HL-60 (cell line): ENCODE results near the gene CEP20.

Experiments used
- GABPA ChIP-seq: IDR thresholded peaks from 2 replicates; pipeline ENCODE4 v1.6.1; 2012; ENCODE audit warnings: low read depth
- POLR2AphosphoS5 ChIP-seq: IDR thresholded peaks from 2 replicates; pipeline ENCODE4 v1.6.1; 2012; ENCODE audit warnings: low read depth
- TF ChIP-seq, protein P1 (sequence below): IDR thresholded peaks from one replicate; pipeline ENCODE4 v1.5.1; 2011; ENCODE audit warnings: low read length, control low read depth, inconsistent platforms; ENCODE audit not compliant: insufficient read depth

DNA sequence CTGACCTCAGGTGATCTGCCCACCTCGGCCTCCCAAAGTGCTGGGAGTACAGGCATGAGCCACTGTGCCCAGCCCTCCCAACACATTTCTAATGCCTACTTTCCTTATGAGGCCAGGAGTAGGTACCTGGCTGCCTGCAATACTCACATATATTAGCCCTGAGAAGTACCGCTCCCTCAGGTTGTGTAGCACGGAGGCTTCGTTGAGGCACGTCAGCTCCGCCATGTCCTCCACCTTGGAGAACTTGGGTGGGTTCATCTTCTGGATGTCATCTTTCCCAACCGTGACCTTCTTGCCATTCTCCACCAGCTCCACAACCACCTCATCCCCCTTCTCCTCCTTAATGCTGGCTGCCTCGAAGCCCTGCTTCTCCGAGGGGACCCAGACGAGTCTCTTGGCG is 50.6 kb downstream of the CEP20 start:
- TF ChIP-seq, protein P1, sequence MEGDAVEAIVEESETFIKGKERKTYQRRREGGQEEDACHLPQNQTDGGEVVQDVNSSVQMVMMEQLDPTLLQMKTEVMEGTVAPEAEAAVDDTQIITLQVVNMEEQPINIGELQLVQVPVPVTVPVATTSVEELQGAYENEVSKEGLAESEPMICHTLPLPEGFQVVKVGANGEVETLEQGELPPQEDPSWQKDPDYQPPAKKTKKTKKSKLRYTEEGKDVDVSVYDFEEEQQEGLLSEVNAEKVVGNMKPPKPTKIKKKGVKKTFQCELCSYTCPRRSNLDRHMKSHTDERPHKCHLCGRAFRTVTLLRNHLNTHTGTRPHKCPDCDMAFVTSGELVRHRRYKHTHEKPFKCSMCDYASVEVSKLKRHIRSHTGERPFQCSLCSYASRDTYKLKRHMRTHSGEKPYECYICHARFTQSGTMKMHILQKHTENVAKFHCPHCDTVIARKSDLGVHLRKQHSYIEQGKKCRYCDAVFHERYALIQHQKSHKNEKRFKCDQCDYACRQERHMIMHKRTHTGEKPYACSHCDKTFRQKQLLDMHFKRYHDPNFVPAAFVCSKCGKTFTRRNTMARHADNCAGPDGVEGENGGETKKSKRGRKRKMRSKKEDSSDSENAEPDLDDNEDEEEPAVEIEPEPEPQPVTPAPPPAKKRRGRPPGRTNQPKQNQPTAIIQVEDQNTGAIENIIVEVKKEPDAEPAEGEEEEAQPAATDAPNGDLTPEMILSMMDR, result no peak
- no peak for TF ChIP-seq POLR2AphosphoS5
- no peak for TF ChIP-seq GABPA
